Fibroblast of skin of left biceps (primary cell): Measurements from ENCODE around the gene ERC2.

Experiments
- DNase-seq, 2 experiments: peaks; one replicate each; pipeline ENCODE4 v3.0.0-alpha.2; 2013; ENCODE audit warnings: low read depth in 2 of 2

The ERC2 gene

GRCh38 chr3:55646121-55646520 lies 822.1 kb downstream of the ERC2 start:
- DNase-seq: no peak

GRCh38 chr3:55645422-55645821 lies 822.8 kb downstream of the ERC2 start:
- DNase-seq: no peak

GRCh38 chr3:55643283-55643682 lies 825.0 kb downstream of the ERC2 start:
- no peak for DNase-seq

GRCh38 chr3:55641964-55642363 lies 826.3 kb downstream of the ERC2 start:
- no peak for DNase-seq

- DNase-seq: no peak
Observed at GRCh38 chr3:55639896-55640765, 828.1 kb downstream of the ERC2 start.

- DNase-seq: no peak
Observed at GRCh38 chr3:55639143-55639542, 829.1 kb downstream of the ERC2 start.

GRCh38 chr3:55637906-55638638 lies 830.2 kb downstream of the ERC2 start:
- DNase-seq: no peak

GRCh38 chr3:55636300-55637195 lies 831.7 kb downstream of the ERC2 start:
- no peak for DNase-seq

- no peak for DNase-seq
Observed at GRCh38 chr3:55634345-55634744, 833.9 kb downstream of the ERC2 start.

GRCh38 chr3:55633333-55633732 lies 834.9 kb downstream of the ERC2 start:
- DNase-seq: no peak

GRCh38 chr3:55631766-55632331 lies 836.4 kb downstream of the ERC2 start:
- DNase-seq: no peak

- DNase-seq: peak in 1 of 2 experiments; percentile 29
Observed at GRCh38 chr3:55630921-55631299, 837.4 kb downstream of the ERC2 start.

GRCh38 chr3:55630280-55630920 lies 837.9 kb downstream of the ERC2 start:
- no peak for DNase-seq

- no peak for DNase-seq
Observed at GRCh38 chr3:55629432-55629831, 838.8 kb downstream of the ERC2 start.

GRCh38 chr3:55626279-55626665 lies 842.0 kb downstream of the ERC2 start:
- DNase-seq: no peak

GRCh38 chr3:55624238-55624637 lies 844.0 kb downstream of the ERC2 start:
- DNase-seq: no peak

- no peak for DNase-seq
Observed at GRCh38 chr3:55623786-55624185, 844.5 kb downstream of the ERC2 start.

GRCh38 chr3:55622733-55623132 lies 845.5 kb downstream of the ERC2 start:
- no peak for DNase-seq

GRCh38 chr3:55622116-55622515 lies 846.2 kb downstream of the ERC2 start:
- no peak for DNase-seq

- DNase-seq: no peak
Observed at GRCh38 chr3:55621648-55622047, 846.6 kb downstream of the ERC2 start.

GRCh38 chr3:55621026-55621422 lies 847.2 kb downstream of the ERC2 start:
- no peak for DNase-seq
